B cell (primary cell): ENCODE measurements around the gene ANKLE2. TPM values are rescaled to one million over a fixed set of nuclear protein-coding genes. Genes with fewer than 3 reads are reported as not detected.

Source experiments
- ATAC-seq: fragments of 200-7000 bp; cut with Tn5 transposase; one replicate; pipeline ENCODE4 v1.10.0; 2021; ENCODE audit warnings: low read depth, mild to moderate bottlenecking, moderate number of reproducible peaks, moderate library complexity
- CTCF ChIA-PET: fragments of 350-600 bp; sonication (Branson Sonifier 250); formaldehyde crosslinking; loops from one replicate; lab custom pipeline; 2021; ENCODE audit warnings: antibody characterized with exemption, inconsistent platforms; lab: Charles Lee
- POLR2A ChIA-PET: fragments of 350-600 bp; sonication (Branson Sonifier 250); formaldehyde crosslinking; loops from one replicate; lab custom pipeline; 2021; ENCODE audit warnings: antibody characterized with exemption; lab: Charles Lee
- DNase-seq: peaks from one replicate; pipeline ENCODE4 v3.0.0; 2013
- H2AFZ ChIP-seq: 2 replicates; pipeline ENCODE4 v1.6.1; 2012; ENCODE audit warnings: mild to moderate bottlenecking, low read depth, low read length; ENCODE audit not compliant: insufficient read depth, poor library complexity, severe bottlenecking
- H3K27ac ChIP-seq, 2 donors: 1 replicate in 1 of 2; 2 replicates in 1 of 2; pipeline ENCODE4 v1.5.1; 2012 to 2013; ENCODE audit warnings: low read length in 2 of 2, mild to moderate bottlenecking in 2 of 2, moderate library complexity in 1 of 2
- H3K27me3 ChIP-seq, 4 experiments: fragments of 200-600 bp in 1 of 4; sonication (generic) in 1 of 4; replicated peaks in 1 of 4; 1 replicate in 2 of 4; 2 replicates in 2 of 4; pipeline versions ENCODE4 v1.6.1 to v1.7.0; 2013 to 2016; ENCODE audit warnings: low read length in 3 of 4, mild to moderate bottlenecking in 2 of 4, mixed read lengths in 1 of 4, moderate library complexity in 1 of 4; ENCODE audit not compliant: insufficient read depth in 4 of 4, control insufficient read depth in 3 of 4; ENCODE audit errors: control extremely low read depth in 1 of 4
- H3K36me3 ChIP-seq, 2 experiments: replicated peaks in 1 of 2; 1 replicate in 1 of 2; 2 replicates in 1 of 2; pipeline versions ENCODE4 v1.6.1 to v1.7.1; 2013; ENCODE audit warnings: low read length in 1 of 2; ENCODE audit not compliant: insufficient read depth in 2 of 2, control insufficient read depth in 1 of 2; ENCODE audit errors: control extremely low read depth in 1 of 2, extremely low read depth in 1 of 2
- H3K4me1 ChIP-seq, 2 donors: fragments of 200-600 bp in 1 of 2; sonication (generic) in 1 of 2; 1 replicate in 1 of 2; 2 replicates in 1 of 2; pipeline versions ENCODE4 v1.5.1 to v1.6.1; 2013 to 2017; ENCODE audit warnings: low read length in 2 of 2; ENCODE audit not compliant: control insufficient read depth in 2 of 2, insufficient read depth in 2 of 2
- H3K4me2 ChIP-seq: replicated peaks from 2 replicates; pipeline ENCODE3; 2012; ENCODE audit warnings: mild to moderate bottlenecking, low read depth, low read length; ENCODE audit not compliant: poor library complexity, severe bottlenecking
- H3K4me3 ChIP-seq, 5 experiments: fragments of 200-600 bp in 1 of 5; sonication (generic) in 1 of 5; 1 replicate in 3 of 5; 2 replicates in 2 of 5; pipeline versions ENCODE4 v1.5.1 to v1.7.0; 2011 to 2016; ENCODE audit warnings: low read length in 4 of 5, mild to moderate bottlenecking in 4 of 5, low read depth in 2 of 5, control low read depth in 1 of 5, moderate library complexity in 1 of 5; ENCODE audit not compliant: insufficient read depth in 1 of 5; ENCODE audit errors: control extremely low read depth in 1 of 5, extremely low read depth in 1 of 5
- H3K79me2 ChIP-seq: fragments of 200-600 bp; sonication (generic); one replicate; pipeline ENCODE4 v1.6.0; 2016; ENCODE audit warnings: low read length; ENCODE audit not compliant: control insufficient read depth, insufficient read depth
- H3K9ac ChIP-seq: fragments of 200-600 bp; sonication (generic); 2 replicates; pipeline ENCODE4 v1.6.1; 2017; ENCODE audit warnings: mild to moderate bottlenecking, low read length, moderate library complexity
- H3K9me3 ChIP-seq, 3 donors: one replicate each; pipeline versions ENCODE4 v1.6.1 to v1.7.1; 2013; ENCODE audit warnings: low read length in 2 of 3; ENCODE audit not compliant: control insufficient read depth in 2 of 3, insufficient read depth in 1 of 3; ENCODE audit errors: control extremely low read depth in 1 of 3
- H4K20me1 ChIP-seq: 2 replicates; pipeline ENCODE4 v1.6.0; 2012; ENCODE audit warnings: mild to moderate bottlenecking, low read length; ENCODE audit not compliant: insufficient read depth, control insufficient read depth, poor library complexity, severe bottlenecking
- H3K27ac Mint-ChIP-seq: one replicate; pipeline ENCODE4 v1.8.0; 2021; ENCODE audit warnings: mixed read lengths
- H3K27me3 Mint-ChIP-seq: one replicate; pipeline ENCODE4 v1.8.0; 2021; ENCODE audit warnings: mixed read lengths
- H3K4me1 Mint-ChIP-seq: one replicate; pipeline ENCODE4 v1.8.0; 2021; ENCODE audit warnings: mixed read lengths
- H3K4me3 Mint-ChIP-seq: one replicate; pipeline ENCODE4 v1.8.0; 2021; ENCODE audit warnings: mixed read lengths
- H3K9me3 Mint-ChIP-seq: one replicate; pipeline ENCODE4 v1.8.0; 2022; ENCODE audit warnings: mixed read lengths; ENCODE audit not compliant: insufficient read depth
- CTCF ChIP-seq: fragments of 200-600 bp; IDR thresholded peaks from one replicate; pipeline ENCODE4 v1.8.0; 2022; ENCODE audit warnings: antibody characterized with exemption, mild to moderate bottlenecking
- EZH2 ChIP-seq: IDR thresholded peaks from 2 replicates; pipeline ENCODE4 v1.6.1; 2012; ENCODE audit warnings: borderline replicate concordance, low read depth, mild to moderate bottlenecking, moderate library complexity, low read length; ENCODE audit not compliant: insufficient read depth, poor library complexity, severe bottlenecking
- WGBS: methylation state at CpG from one replicate; pipeline ENCODE4 v1.1.5; 2013; ENCODE audit warnings: missing lambda C conversion rate; ENCODE audit not compliant: insufficient coverage; 5-methylcytosine and 5-hydroxymethylcytosine counted together
- intact Hi-C: fragments of 100-400 bp; cut with micrococcal nuclease; formaldehyde crosslinking; loops from one replicate; pipeline ENCODE4 v1.10.0; 2022
- polyA plus RNA-seq: library from polyadenylated mRNA; depleted of rRNA; stranded (reverse); fragments of >200 nt; gene quantifications from 2 replicates; pipeline ENCODE4 v1.2.3, GENCODE V29; 2012
- total RNA-seq, 2 donors: library from RNA; stranded (reverse); fragments of 120-200 nt in 1 of 2; gene quantifications; 1 replicate in 1 of 2; 2 replicates in 1 of 2; pipeline versions ENCODE4 v1.2.3 to v1.2.4, GENCODE V29; 2013 to 2022

The ANKLE2 gene
- total and polyA plus RNA-seq, 2 donors (not counting 1 experiment from before 2014, with no cell fraction given): 105 to 148 TPM

- TF ChIP-seq EZH2: no peak
- TF ChIP-seq CTCF: no peak
- Histone ChIP-seq H4K20me1 (peaks cover 35% of the 10 kb centered on the region), H3K4me1 (peaks cover 4 to 6% of the 10 kb centered on the region in 2 donors), H2AFZ (no peak overlapping the region), H3K9ac (no peak overlapping the region), H3K27ac (no peak overlapping the region), H3K27me3 (no peaks in the 10 kb centered on the region), H3K36me3 (peaks cover 2 to 84% of the 10 kb centered on the region in 2 experiments), H3K9me3 (no peaks in the 10 kb centered on the region), H3K79me2 (peaks cover 43% of the 10 kb centered on the region), H3K4me3 (no peak overlapping the region), H3K4me2 (no peak overlapping the region)
- Mint-ChIP-seq H3K27ac (no peak overlapping the region), H3K9me3 (no peaks in the 10 kb centered on the region), H3K4me1 (peaks cover 12% of the 10 kb centered on the region), H3K4me3 (no peak overlapping the region), H3K27me3 (no peaks in the 10 kb centered on the region)
- ChIA-PET POLR2A (no interaction called here), CTCF (no interaction called here)
- 97% methylated on average over 3 of the region's 11 CpGs for WGBS
- ATAC-seq: no peak
- intact Hi-C loops: no loop called here
- DNase-seq: no peak
Observed at GRCh38 chr12:132740652-132741051, 21.0 kb downstream of the ANKLE2 start.

- H4K20me1 ChIP-seq: peaks cover 31% of the 10 kb centered on the region
- Mint-ChIP-seq H3K27ac (no peak overlapping the region), H3K4me3 (no peak overlapping the region), H3K9me3 (no peaks in the 10 kb centered on the region), H3K27me3 (no peaks in the 10 kb centered on the region), H3K4me1 (peaks cover 12% of the 10 kb centered on the region)
- ChIA-PET CTCF (no interaction called here), POLR2A (no interaction called here)
- no peak for TF ChIP-seq CTCF
- TF ChIP-seq EZH2: no peak
- no peak overlapping the region for H3K27ac ChIP-seq
- no peak overlapping the region for H3K4me3 ChIP-seq
- WGBS: 98% methylated on average over 5 of the region's 6 CpGs
- intact Hi-C loops: no loop called here
- H2AFZ ChIP-seq: no peak overlapping the region
- DNase-seq (no peak), ATAC-seq (no peak)
- peaks cover 42% of the 10 kb centered on the region for H3K79me2 ChIP-seq
- no peak overlapping the region for H3K9ac ChIP-seq
- H3K27me3 ChIP-seq: no peaks in the 10 kb centered on the region
- H3K4me2 ChIP-seq: no peak overlapping the region
- no peaks in the 10 kb centered on the region for H3K9me3 ChIP-seq
- H3K4me1 ChIP-seq: peaks cover 4 to 6% of the 10 kb centered on the region in 2 donors
- H3K36me3 ChIP-seq: peaks cover 2 to 83% of the 10 kb centered on the region in 2 experiments
Observed at GRCh38 chr12:132740313-132740646, 21.4 kb downstream of the ANKLE2 start.
